Measurements from ENCODE around the gene TAMM41.
"Not testable (repeated sequence)": the region's sequence is repeated elsewhere in the genome, so short reads cannot be mapped to it uniquely, and the experiment has no call there.

Gene TAMM41

GRCh38 chr3:11791339-11792200 lies 55.1 kb downstream of the TAMM41 start:
- H3K36me3 Mint-ChIP-seq (ENCODE audit: low read depth): peaks cover 82% of the 10 kb centered on the region

GRCh38 chr3:11789412-11789811 lies 57.3 kb downstream of the TAMM41 start:
- Mint-ChIP-seq H3K4me3 (no peak overlapping the region), H3K27ac (no peak overlapping the region), H3K27me3 (no peaks in the 10 kb centered on the region), H3K9me3 (no peaks in the 10 kb centered on the region), H3K36me3 (ENCODE audit: low read depth) (peaks cover 72% of the 10 kb centered on the region), H3K4me1 (ENCODE audit: low read depth) (peaks cover 14% of the 10 kb centered on the region)

More at GRCh38 chr3:11791339-11792200, 55.1 kb downstream of the TAMM41 start:
- H3K4me1 Mint-ChIP-seq (ENCODE audit: low read depth): no peaks in the 10 kb centered on the region
- H3K9me3 Mint-ChIP-seq: no peaks in the 10 kb centered on the region
- no peak overlapping the region for H3K27ac Mint-ChIP-seq
- no peaks in the 10 kb centered on the region for H3K27me3 Mint-ChIP-seq
- H3K4me3 Mint-ChIP-seq: no peak overlapping the region

GRCh38 chr3:11784971-11785377 lies 61.7 kb downstream of the TAMM41 start:
- Mint-ChIP-seq H3K27ac (no peak overlapping the region), H3K27me3 (no peaks in the 10 kb centered on the region), H3K4me1 (ENCODE audit: low read depth) (peaks cover 19% of the 10 kb centered on the region), H3K9me3 (no peaks in the 10 kb centered on the region), H3K36me3 (ENCODE audit: low read depth) (peaks cover 39% of the 10 kb centered on the region), H3K4me3 (no peak overlapping the region)

GRCh38 chr3:11780341-11780740 lies 66.3 kb downstream of the TAMM41 start:
- Mint-ChIP-seq H3K27me3 (no peaks in the 10 kb centered on the region), H3K4me3 (no peak overlapping the region), H3K9me3 (no peaks in the 10 kb centered on the region), H3K36me3 (ENCODE audit: low read depth) (peaks cover 22% of the 10 kb centered on the region), H3K4me1 (ENCODE audit: low read depth) (peaks cover 14% of the 10 kb centered on the region), H3K27ac (no peak overlapping the region)

GRCh38 chr3:11779626-11780025 lies 67.1 kb downstream of the TAMM41 start:
- peaks cover 19% of the 10 kb centered on the region for H3K36me3 Mint-ChIP-seq (ENCODE audit: low read depth)
- H3K9me3 Mint-ChIP-seq: no peaks in the 10 kb centered on the region
- H3K27me3 Mint-ChIP-seq: no peaks in the 10 kb centered on the region
- H3K4me1 Mint-ChIP-seq (ENCODE audit: low read depth): peaks cover 7% of the 10 kb centered on the region
- H3K27ac Mint-ChIP-seq: no peak overlapping the region
- no peak overlapping the region for H3K4me3 Mint-ChIP-seq

- Mint-ChIP-seq H3K27ac (no peak overlapping the region), H3K36me3 (ENCODE audit: low read depth) (peaks cover 19% of the 10 kb centered on the region), H3K9me3 (no peaks in the 10 kb centered on the region), H3K4me1 (ENCODE audit: low read depth) (no peaks in the 10 kb centered on the region), H3K4me3 (no peak overlapping the region), H3K27me3 (no peaks in the 10 kb centered on the region)
Measured at GRCh38 chr3:11778248-11778647, 68.4 kb downstream of the TAMM41 start.

GRCh38 chr3:11776346-11776745 lies 70.3 kb downstream of the TAMM41 start:
- Mint-ChIP-seq H3K36me3 (ENCODE audit: low read depth) (peaks cover 19% of the 10 kb centered on the region), H3K4me1 (ENCODE audit: low read depth) (peaks cover under 1% of the 10 kb centered on the region), H3K4me3 (no peak overlapping the region), H3K9me3 (no peaks in the 10 kb centered on the region), H3K27me3 (no peaks in the 10 kb centered on the region), H3K27ac (no peak overlapping the region)

- Mint-ChIP-seq H3K9me3 (no peaks in the 10 kb centered on the region), H3K4me1 (ENCODE audit: low read depth) (peaks cover 9% of the 10 kb centered on the region), H3K27me3 (no peaks in the 10 kb centered on the region), H3K27ac (no peak overlapping the region), H3K4me3 (no peak overlapping the region), H3K36me3 (ENCODE audit: low read depth) (peaks cover 14% of the 10 kb centered on the region)
Measured at GRCh38 chr3:11775493-11775892, 71.2 kb downstream of the TAMM41 start.

- H3K9me3 Mint-ChIP-seq: no peaks in the 10 kb centered on the region
- peaks cover 18% of the 10 kb centered on the region for H3K4me1 Mint-ChIP-seq (ENCODE audit: low read depth)
- peaks cover 6% of the 10 kb centered on the region for H3K36me3 Mint-ChIP-seq (ENCODE audit: low read depth)
- H3K27me3 Mint-ChIP-seq: no peaks in the 10 kb centered on the region
- no peak overlapping the region for H3K27ac Mint-ChIP-seq
- no peak overlapping the region for H3K4me3 Mint-ChIP-seq
Measured at GRCh38 chr3:11774296-11774877, 72.3 kb downstream of the TAMM41 start.

GRCh38 chr3:11771931-11772330 lies 74.8 kb downstream of the TAMM41 start:
- H3K27ac Mint-ChIP-seq; H3K27me3 Mint-ChIP-seq; H3K36me3 Mint-ChIP-seq (ENCODE audit: low read depth); H3K4me3 Mint-ChIP-seq; H3K9me3 Mint-ChIP-seq: not testable (repeated sequence)
- H3K4me1 Mint-ChIP-seq (ENCODE audit: low read depth): peaks cover 18% of the 10 kb centered on the region

GRCh38 chr3:11770477-11771391 lies 76.0 kb downstream of the TAMM41 start:
- Mint-ChIP-seq H3K27ac (peak overlapping the region; percentile 77), H3K36me3 (ENCODE audit: low read depth) (no peaks in the 10 kb centered on the region), H3K27me3 (no peaks in the 10 kb centered on the region), H3K9me3 (no peaks in the 10 kb centered on the region), H3K4me3 (peak overlapping the region; percentile 46), H3K4me1 (ENCODE audit: low read depth) (peaks cover 18% of the 10 kb centered on the region)

- peak overlapping the region; percentile 46 for H3K4me3 Mint-ChIP-seq
- H3K4me1 Mint-ChIP-seq (ENCODE audit: low read depth): peaks cover 24% of the 10 kb centered on the region
- H3K27me3 Mint-ChIP-seq: no peaks in the 10 kb centered on the region
- H3K27ac Mint-ChIP-seq: peak overlapping the region; percentile 77
- H3K9me3 Mint-ChIP-seq: no peaks in the 10 kb centered on the region
- no peaks in the 10 kb centered on the region for H3K36me3 Mint-ChIP-seq (ENCODE audit: low read depth)
Measured at GRCh38 chr3:11769704-11770476, 76.8 kb downstream of the TAMM41 start.

GRCh38 chr3:11768604-11769003 lies 78.1 kb downstream of the TAMM41 start:
- H3K4me3 Mint-ChIP-seq: no peak overlapping the region
- no peak overlapping the region for H3K27ac Mint-ChIP-seq
- H3K27me3 Mint-ChIP-seq: no peaks in the 10 kb centered on the region
- no peaks in the 10 kb centered on the region for H3K36me3 Mint-ChIP-seq (ENCODE audit: low read depth)
- no peaks in the 10 kb centered on the region for H3K9me3 Mint-ChIP-seq
- H3K4me1 Mint-ChIP-seq (ENCODE audit: low read depth): peaks cover 28% of the 10 kb centered on the region

GRCh38 chr3:11764931-11765363 lies 81.7 kb downstream of the TAMM41 start:
- H3K9me3 Mint-ChIP-seq: no peaks in the 10 kb centered on the region
- H3K4me1 Mint-ChIP-seq (ENCODE audit: low read depth): peaks cover 13% of the 10 kb centered on the region
- H3K27me3 Mint-ChIP-seq: no peaks in the 10 kb centered on the region
- H3K36me3 Mint-ChIP-seq (ENCODE audit: low read depth): no peaks in the 10 kb centered on the region
- peak overlapping the region; percentile 17 for H3K4me3 Mint-ChIP-seq
- peak overlapping the region; percentile 82 for H3K27ac Mint-ChIP-seq
